Activated naive CD8-positive, alpha-beta T cell treated with anti-CD3 and anti-CD28 coated beads, Interleukin-2, amount 50 U/mL, for 16 hours (primary cell): Measurements from ENCODE around the gene ATPAF2.
A peak's percentile ranks its signal among the peaks of the same experiment; 100 is the strongest.

Experiments used
- DNase-seq: peaks from one replicate; pipeline ENCODE4 v3.0.0-alpha.2; 2020; ENCODE audit warnings: low read depth, low spot score

The ATPAF2 gene

DNA sequence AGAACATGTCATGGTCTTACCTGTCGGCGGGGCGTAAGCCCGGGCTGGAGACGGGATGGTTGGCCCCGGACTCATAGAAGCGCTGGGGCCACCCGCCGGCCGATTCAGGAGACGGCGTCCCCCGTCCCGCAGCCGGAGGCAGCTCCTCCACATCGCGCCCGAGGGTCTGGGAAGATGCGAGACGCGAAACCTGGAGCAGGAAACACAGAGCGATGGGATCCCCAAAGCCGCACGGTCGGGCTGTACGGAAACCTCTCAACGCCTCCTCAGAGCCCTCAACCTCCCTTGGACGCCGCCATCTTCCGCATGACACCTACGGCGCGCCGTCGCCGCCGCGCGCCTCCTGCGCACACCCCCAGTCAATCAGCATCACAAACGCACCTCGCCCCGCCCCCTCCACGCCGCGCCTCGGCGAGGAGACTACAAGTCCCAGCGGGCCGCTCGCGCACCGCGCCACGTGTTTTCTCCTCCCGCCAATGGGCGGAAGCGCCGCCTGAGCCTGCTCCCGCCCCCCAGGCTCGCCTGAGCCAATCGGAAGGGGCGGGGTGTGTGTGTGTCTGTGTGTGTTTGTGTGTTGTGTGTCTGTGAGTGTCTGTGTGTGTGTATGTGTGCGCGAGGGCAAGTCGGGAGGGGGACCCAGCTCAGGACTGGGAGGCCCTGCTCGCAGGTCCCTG is at the start of gene ATPAF2, which contains the start of gene GID4:
ATPAF2 (minus strand) TSS at position 308 of the 674 bp plus-strand sequence; CDS start at position 153, 155 bp downstream.
GID4 (plus strand) TSS at position 548 of the 674 bp plus-strand sequence; CDS start at position 605, 57 bp downstream.
- peak; percentile 99 for DNase-seq

DNA sequence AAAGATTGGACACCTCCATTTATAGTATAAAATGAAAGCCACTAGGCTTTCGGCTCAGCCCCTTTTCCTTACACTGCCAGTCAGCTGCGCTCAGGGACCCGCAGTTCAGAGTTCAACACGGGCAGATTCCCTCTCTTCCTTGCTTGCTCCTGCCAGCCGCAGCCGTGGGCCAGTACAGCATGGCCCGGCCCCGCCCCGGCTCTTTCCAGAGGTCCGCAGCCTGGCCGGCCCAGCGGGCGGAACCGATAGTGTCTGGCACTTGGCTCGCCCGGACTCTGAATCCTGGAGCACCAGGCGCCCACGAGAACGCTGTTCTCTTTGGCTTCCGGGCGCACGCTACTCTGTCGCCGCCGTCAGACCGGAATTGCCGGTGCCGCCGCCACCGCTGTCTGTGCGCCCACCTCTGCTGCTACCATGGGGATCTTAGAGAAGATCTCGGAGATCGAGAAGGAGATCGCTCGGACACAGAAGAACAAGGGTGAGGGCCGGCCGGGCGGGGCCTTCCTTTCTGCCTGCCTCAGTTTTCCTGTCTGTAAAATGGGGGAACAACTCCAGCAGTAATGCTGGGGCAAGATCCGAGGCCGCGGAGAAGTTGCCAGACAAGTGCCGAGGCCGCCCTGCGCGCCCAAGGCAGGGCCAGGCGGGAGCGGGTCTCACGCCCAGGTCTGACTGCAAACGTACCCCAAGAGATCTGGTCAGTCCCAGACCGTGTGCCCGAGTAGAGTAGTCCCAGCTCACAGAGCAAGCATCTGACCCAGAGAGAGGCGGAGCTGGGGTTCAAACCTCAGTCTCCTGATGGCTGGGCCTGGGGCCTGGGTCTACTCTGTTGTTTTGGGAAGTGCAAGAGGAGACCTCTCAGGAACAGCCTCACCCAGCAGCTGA is 48.9 kb upstream of the ATPAF2 start, which contains the start of gene DRG2:
DRG2 (plus strand) TSS at position 339 of the 882 bp plus-strand sequence; CDS start at position 415, 76 bp downstream.
- DNase-seq, result peak; percentile 70

GRCh38 chr17:18084256-18084655 is 45.3 kb upstream of the ATPAF2 start:
- DNase-seq, result no peak

- DNase-seq, result no peak
Measured at GRCh38 chr17:18079543-18079942, 40.6 kb upstream of the ATPAF2 start.

DNA sequence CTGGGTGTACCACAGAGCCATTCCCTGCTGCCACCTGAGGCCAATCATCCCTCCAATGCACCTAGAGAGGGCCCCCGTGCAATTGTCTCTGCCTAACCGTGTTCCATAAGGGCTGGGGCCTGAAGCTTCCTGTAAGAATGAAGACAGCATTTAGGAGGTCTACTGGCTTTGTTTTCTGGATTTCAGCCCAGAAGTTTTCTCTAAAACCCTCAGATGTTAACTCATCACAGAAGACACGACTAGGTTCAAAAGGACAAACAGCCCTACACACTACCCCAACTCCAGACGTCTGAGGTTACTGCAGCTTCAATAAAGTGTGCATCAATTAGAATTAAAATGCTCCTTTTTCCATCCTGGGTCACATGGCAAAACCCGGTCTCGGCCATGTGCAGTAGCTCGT is 38.0 kb upstream of the ATPAF2 start:
- no peak for DNase-seq

DNA sequence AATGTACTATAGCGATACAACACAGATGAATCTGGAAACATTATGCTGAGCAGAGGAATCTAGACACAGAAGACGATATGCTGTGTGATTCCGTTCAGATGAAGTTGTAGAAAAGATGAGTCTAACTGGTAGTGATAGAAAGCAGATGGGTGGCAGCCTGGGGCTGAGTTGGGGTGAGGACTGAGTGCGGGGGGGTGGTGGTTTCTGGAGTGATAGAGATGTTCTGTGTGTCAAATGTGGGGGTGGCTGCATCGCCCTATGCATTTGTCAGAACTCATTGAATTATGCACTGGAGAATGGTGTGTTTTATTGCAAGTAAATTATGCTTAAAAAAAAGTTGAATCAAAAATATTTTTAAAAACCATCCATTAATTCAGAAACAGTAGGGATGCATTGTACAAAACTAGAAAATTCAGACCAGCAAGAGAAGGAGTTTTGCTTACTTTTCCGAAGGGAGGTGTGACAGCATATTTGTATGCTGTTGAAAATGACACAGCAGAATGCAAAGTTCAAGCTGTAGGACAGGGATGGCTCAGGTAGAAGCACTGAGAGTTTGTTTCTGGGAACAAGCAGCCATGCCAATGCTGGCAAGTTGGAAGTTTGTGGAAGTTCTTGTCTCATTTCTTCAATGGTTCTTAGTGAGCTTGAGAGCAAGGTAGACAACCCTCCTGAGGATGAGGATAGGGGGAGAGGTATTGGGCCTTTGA is 35.8 kb upstream of the ATPAF2 start:
- DNase-seq, result no peak

DNA sequence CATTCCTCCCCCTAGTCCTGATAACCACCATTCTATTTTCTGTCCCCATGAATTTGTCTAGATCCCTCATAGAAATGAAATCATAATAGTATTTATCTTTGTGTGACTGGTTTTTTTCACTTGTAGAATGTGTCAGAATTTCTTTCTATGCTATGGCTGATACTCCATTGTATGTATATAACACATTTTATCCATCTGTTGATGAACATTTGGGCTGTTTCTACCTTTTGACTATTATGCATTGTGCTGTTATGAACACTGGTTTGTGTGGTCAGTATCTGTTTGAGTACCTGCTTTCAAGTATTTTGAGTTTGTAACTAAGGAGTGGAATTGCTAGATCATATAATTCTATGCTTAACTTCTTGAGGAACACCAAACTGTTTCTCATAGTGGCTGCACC is 32.8 kb upstream of the ATPAF2 start:
- no peak for DNase-seq

- DNase-seq, result no peak
Measured at GRCh38 chr17:18070861-18071340, 31.9 kb upstream of the ATPAF2 start.

- DNase-seq, result no peak
Measured at GRCh38 chr17:18069101-18069500, 30.1 kb upstream of the ATPAF2 start.

GRCh38 chr17:18066866-18067265 is 27.9 kb upstream of the ATPAF2 start:
- no peak for DNase-seq

GRCh38 chr17:18065546-18065945 is 26.6 kb upstream of the ATPAF2 start:
- no peak for DNase-seq

DNA sequence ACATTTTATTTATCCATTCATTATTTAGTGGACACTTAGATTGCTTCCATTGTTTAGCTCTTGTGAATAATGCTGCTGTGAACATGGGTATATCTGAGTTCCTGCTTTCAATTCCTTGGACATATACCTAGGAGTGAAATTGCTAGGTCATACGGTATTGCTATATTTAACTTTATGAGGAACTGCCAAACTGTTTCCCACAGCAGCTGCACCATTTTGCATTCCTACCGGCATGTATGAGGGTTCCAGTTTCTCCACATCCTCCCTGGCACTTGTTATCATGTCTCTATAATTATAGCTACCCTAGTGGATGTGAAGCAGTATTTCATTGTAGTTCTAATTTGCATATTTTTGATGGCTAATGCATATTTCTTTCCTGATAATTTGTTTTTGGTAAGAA is 25.1 kb upstream of the ATPAF2 start:
- DNase-seq, result no peak

GRCh38 chr17:18059283-18059682 is 20.3 kb upstream of the ATPAF2 start:
- DNase-seq, result no peak

GRCh38 chr17:18056214-18056613 is 17.2 kb upstream of the ATPAF2 start:
- no peak for DNase-seq

GRCh38 chr17:18055597-18055996 is 16.6 kb upstream of the ATPAF2 start:
- DNase-seq, result no peak

GRCh38 chr17:18045691-18046350 is 6.9 kb upstream of the ATPAF2 start:
- DNase-seq, result no peak

DNA sequence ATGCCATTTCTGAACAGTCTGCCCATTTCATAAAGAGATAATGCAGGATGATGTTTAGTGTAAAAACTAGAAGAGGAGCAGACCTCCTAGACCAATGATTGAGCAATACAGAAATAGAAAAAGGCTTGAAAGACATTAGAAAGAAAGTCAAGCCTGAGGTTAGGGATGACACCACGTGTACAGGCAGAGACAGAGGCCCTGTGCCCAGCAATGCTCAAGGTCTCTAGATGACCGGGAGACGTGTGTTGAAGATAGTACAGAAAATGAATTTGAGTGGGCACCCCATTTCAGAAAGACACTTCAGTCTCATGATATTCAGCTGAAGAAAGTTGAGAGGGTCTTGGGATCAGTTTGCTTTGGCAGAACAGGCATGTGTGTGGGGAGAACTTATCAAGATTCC is 5.6 kb upstream of the ATPAF2 start:
- no peak for DNase-seq

DNA sequence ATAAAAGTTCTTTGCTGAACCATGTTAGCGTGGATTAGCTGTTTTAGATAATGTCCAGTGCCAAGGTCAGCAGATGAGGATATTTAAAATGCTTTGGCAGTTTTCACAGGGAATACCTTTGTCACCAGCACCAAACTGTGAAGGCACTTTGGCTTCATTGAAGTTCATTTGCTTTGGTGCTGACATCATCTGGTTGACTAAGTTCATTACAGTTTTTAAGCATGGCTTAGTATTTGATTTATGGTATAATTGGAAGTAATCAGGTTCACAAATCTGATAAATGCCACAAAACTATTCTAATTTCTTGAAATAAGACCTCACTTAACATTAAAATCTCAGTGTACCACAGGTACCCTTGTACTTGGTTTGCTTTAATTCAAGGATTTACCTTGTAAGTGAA is 4.5 kb upstream of the ATPAF2 start:
- DNase-seq, result no peak

DNA sequence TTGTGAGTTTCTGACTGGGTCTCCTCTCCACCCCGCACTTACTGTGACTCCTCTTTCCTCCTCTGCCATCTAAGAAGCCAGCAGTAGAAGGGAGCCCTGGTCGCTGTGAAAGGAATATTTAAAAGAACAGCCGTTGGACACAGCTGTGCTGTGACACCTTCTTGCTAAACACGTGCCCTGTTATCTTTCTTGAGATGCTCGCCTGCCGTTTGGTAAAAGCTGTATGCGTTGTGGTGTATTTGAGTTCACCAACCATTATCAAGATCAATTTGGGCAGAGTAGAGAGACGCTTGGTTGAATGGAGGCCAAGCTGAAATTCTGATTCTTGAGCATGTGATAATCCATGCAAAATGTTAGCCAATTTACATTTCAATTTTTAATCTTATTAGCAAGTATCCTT is 4.0 kb upstream of the ATPAF2 start:
- no peak for DNase-seq

GRCh38 chr17:18041776-18042175 is 2.8 kb upstream of the ATPAF2 start:
- DNase-seq, result no peak

DNA sequence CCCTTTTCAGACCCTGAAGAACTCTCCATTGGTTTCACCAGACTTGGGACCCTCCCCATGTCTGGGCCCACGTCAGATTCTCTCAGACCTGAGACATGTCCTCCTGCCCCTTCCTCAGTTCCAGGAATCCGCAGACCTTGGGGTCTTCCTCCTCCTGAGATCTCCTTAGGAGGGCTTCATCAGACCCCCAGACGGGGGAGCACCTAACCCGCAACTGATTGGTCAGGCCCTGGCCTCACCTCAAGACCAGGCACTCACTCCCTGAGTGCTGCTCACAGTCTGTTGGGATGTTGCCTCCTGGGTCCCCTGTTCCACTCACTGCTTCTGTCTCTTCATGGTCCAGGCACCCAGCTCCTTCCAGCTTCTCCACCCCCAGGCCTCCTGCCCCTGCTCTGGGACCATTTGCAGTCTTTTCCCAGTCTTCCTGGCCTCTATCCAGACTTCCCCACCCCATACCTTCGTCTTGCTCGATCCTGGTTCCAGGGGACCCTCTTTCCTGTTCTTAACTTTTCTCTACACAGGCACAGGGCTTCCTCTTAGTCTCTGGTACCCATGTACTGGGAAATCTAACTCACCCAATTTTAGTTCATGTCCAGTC is 1.4 kb upstream of the ATPAF2 start:
- DNase-seq, result no peak
